Esophagus muscularis mucosa (tissue), 4 donors: ENCODE measurements around the gene ISG15. TPM values are rescaled to one million over a fixed set of nuclear protein-coding genes. Genes with fewer than 3 reads are reported as not detected.

ENCODE experiments used
- DNase-seq: peaks from one replicate; pipeline ENCODE4 v3.0.0-alpha.2; 2017; ENCODE audit errors: extremely low spot score
- H3K27ac ChIP-seq, 4 donors: fragments of 200-600 bp; sonication (generic); replicated peaks in 1 of 4; 1 replicate in 3 of 4; 2 replicates in 1 of 4; pipeline ENCODE4 v1.5.1; 2016 to 2019; ENCODE audit warnings: mild to moderate bottlenecking in 1 of 4
- H3K27me3 ChIP-seq, 4 donors: fragments of 200-600 bp; sonication (generic); one replicate each; pipeline versions ENCODE4 v1.5.1 to v1.6.0; 2016 to 2019
- H3K36me3 ChIP-seq, 4 donors: fragments of 200-600 bp; sonication (generic); one replicate each; pipeline ENCODE4 v1.5.1; 2016 to 2019
- H3K4me1 ChIP-seq, 4 donors: fragments of 200-600 bp; sonication (generic); one replicate each; pipeline ENCODE4 v1.5.1; 2016 to 2019
- H3K4me3 ChIP-seq, 4 donors: fragments of 200-600 bp; sonication (generic); 1 replicate in 2 of 4; 2 replicates in 2 of 4; pipeline ENCODE4 v1.5.1; 2016 to 2019; ENCODE audit warnings: mild to moderate bottlenecking in 4 of 4, moderate library complexity in 1 of 4
- H3K9me3 ChIP-seq, 4 donors: fragments of 200-600 bp; sonication (generic); 1 replicate in 3 of 4; 2 replicates in 1 of 4; pipeline ENCODE4 v1.5.1; 2016 to 2019
- EP300 ChIP-seq: sonication (generic); formaldehyde crosslinking; IDR thresholded peaks from one replicate; pipeline ENCODE4 v1.6.1; 2017; ENCODE audit warnings: antibody characterized with exemption
- POLR2A ChIP-seq: fragments of 450-650 bp; IDR thresholded peaks from one replicate; pipeline ENCODE4 v1.6.1; 2017; ENCODE audit warnings: antibody characterized with exemption, moderate library complexity, mild to moderate bottlenecking, low read depth
- POLR2AphosphoS5 ChIP-seq, 2 donors: sonication (generic); formaldehyde crosslinking; IDR thresholded peaks; one replicate each; pipeline ENCODE4 v1.6.1; 2017; ENCODE audit warnings: antibody characterized with exemption in 2 of 2
- WGBS: methylation state at CpG from one replicate; pipeline ENCODE4 v1.1.5; 2018; 5-methylcytosine and 5-hydroxymethylcytosine counted together
- intact Hi-C: fragments of 100-400 bp; cut with DNase I; formaldehyde crosslinking; loops from one replicate; pipeline ENCODE4 v1.15.1; 2023
- total RNA-seq, 4 donors: library from RNA; depleted of rRNA; stranded (reverse); fragments of >200 nt; gene quantifications; one replicate each; pipeline versions ENCODE4 v1.1.0 to v1.2.1, GENCODE V29; 2016
- TF ChIP-seq, protein P1 (sequence below), 3 experiments: fragments of 200-600 bp in 2 of 3; fragments of 450-650 bp in 1 of 3; sonication (generic) in 2 of 3; IDR thresholded peaks; one replicate each; pipeline ENCODE4 v1.5.1; 2017 to 2019; ENCODE audit warnings: antibody characterized with exemption in 3 of 3, mild to moderate bottlenecking in 2 of 3, moderate library complexity in 1 of 3

The ISG15 gene
- total RNA-seq, 4 donors from 2014 or later, result 39.4 to 74.9 (median 41.1) TPM

DNA sequence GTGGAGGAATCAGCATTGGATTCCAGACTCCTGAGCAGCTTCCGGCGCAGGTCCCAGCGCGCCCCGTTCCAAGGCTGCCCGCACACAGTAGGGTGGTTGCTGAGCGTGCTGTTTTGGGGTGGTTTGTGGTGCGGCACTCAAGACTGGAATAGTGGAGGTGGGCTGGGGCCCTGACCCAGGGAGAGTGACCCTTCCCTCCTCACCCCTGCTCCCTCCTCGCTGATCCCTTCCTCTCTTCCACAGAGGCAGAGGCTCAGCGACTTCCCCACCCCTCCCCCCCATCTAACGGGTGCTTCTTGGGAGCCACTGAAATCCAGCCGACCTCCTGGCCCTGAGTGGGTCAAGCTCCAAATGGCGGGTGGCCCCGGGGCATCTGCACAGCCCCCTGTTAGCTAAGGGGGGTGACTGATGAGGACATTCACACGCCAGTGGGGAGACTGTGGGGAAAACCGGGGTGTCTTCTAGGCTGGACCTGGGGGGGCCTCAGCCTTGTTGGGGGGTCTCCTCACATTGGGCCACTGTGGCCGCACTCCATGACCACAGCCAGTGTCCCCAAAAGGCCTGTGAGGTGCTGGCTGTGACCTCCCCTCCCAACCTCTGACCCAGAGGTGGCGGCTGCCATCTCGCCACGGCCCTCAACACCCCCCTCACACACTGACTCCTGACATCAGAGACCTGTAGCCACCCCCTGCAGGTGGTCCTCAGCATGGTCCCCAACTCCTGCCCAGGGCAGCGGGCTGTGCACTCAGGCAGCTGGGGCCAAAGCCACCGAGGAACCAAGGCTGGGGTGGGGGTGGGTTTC is 9.5 kb upstream of the ISG15 start:
- Histone ChIP-seq H3K36me3 (peaks cover 0 to 5% (median 0%) of the 10 kb centered on the region in 4 donors), H3K27ac (no peak overlapping the region), H3K4me3 (no peak overlapping the region), H3K27me3 (peaks cover 0 to 59% (median 0%) of the 10 kb centered on the region in 4 donors), H3K9me3 (no peaks in the 10 kb centered on the region), H3K4me1 (peaks cover 29 to 55% (median 49%) of the 10 kb centered on the region in 4 donors)
- 84% methylated on average over 6 of the region's 22 CpGs for WGBS
- no peak for DNase-seq
- intact Hi-C loops, result no loop called here
- TF ChIP-seq EP300 (no peak), POLR2AphosphoS5 (IDR thresholded peaks at IDR 0.05) (no peak), POLR2A (no peak)
- TF ChIP-seq, protein P1, sequence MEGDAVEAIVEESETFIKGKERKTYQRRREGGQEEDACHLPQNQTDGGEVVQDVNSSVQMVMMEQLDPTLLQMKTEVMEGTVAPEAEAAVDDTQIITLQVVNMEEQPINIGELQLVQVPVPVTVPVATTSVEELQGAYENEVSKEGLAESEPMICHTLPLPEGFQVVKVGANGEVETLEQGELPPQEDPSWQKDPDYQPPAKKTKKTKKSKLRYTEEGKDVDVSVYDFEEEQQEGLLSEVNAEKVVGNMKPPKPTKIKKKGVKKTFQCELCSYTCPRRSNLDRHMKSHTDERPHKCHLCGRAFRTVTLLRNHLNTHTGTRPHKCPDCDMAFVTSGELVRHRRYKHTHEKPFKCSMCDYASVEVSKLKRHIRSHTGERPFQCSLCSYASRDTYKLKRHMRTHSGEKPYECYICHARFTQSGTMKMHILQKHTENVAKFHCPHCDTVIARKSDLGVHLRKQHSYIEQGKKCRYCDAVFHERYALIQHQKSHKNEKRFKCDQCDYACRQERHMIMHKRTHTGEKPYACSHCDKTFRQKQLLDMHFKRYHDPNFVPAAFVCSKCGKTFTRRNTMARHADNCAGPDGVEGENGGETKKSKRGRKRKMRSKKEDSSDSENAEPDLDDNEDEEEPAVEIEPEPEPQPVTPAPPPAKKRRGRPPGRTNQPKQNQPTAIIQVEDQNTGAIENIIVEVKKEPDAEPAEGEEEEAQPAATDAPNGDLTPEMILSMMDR (IDR thresholded peaks at IDR 0.05), result no peak

DNA sequence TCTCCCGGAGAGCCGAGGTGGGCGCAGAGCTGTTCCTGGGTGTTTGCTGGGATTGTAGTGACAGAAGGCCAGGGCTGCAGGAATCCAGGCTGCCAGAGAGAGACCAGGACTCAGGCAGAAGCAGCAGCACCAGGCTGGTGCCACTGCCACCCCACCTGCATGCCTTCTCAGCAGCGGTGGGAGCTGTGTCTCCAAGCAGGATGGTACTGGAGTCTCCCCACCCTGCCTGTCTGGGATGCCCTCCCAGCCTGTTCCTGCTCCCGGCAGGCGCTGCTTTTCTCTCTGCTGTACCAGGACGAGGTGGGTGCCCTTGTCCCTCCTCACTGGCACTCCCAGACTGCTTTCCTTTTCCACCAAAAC is 8.9 kb upstream of the ISG15 start:
- H3K27me3 ChIP-seq, result peaks cover 0 to 53% (median 0%) of the 10 kb centered on the region in 4 donors
- intact Hi-C loops, result no loop called here
- TF ChIP-seq, protein P1 (IDR thresholded peaks at IDR 0.05), result no peak
- TF ChIP-seq EP300 (no peak), POLR2AphosphoS5 (IDR thresholded peaks at IDR 0.05) (no peak), POLR2A (no peak)

DNA sequence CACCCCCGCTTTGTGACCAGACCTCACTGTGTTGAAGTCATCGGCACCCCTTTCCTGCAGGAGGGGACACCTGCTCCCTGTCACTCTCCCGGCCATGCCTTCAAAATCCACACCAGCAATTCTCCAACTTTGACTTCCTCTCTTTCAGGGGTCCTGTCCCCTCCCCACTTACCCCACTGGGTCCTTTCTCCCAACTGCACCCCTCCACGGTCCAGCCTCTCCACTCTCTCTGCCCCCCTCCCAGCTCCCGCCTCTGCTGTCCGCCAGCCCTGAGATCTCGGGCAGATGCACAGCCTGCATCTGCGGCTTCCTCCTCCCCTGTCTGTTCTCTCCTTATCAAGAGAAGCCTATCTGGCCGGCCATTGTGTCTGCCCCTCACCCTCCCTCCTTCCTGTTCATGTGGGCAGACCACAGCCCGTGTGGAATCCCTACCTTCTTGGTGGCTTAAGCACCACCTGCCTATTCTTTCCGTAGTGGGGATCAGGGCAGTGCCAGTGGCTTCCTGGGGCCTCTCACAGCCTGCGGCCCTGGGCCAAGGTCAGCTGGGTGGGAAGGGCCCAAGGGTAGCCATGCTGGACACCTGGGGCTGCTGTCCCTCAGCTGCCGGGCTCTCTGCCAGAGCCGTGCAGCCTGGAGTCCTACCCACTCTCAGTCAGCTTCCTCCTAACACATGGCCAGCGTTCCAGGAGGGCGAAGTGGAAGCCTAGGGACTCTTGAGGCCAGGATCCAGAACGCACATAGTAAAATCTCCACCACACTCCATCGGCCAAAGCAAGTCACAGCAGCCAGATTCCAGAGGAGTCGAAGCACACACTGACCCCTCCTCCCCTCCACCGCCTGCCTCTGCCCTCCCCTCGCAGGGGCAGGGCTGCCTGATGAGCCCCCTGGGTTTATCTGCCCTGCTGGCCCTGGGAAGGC is 8.3 kb upstream of the ISG15 start:
- H3K9me3 ChIP-seq, result no peaks in the 10 kb centered on the region
- 23% methylated on average over 19 of the region's 21 CpGs for WGBS
- peaks cover 0 to 5% (median 0%) of the 10 kb centered on the region in 4 donors for H3K36me3 ChIP-seq
- peaks cover 0 to 47% (median 0%) of the 10 kb centered on the region in 4 donors for H3K27me3 ChIP-seq
- no peak overlapping the region for H3K4me3 ChIP-seq
- TF ChIP-seq POLR2AphosphoS5 (IDR thresholded peaks at IDR 0.05), result no peak
- no peak for TF ChIP-seq EP300
- TF ChIP-seq, protein P1 (IDR thresholded peaks at IDR 0.05), result no peak
- TF ChIP-seq POLR2A, result no peak
- intact Hi-C loops, result no loop called here
- H3K4me1 ChIP-seq, result peaks cover 29 to 43% (median 39%) of the 10 kb centered on the region in 4 donors
- H3K27ac ChIP-seq, result no peak overlapping the region
- no peak for DNase-seq

More for the DNA sequence above, 8.9 kb upstream of the ISG15 start:
- DNase-seq, result no peak
- Histone ChIP-seq H3K4me3 (no peak overlapping the region), H3K36me3 (peaks cover 0 to 5% (median 0%) of the 10 kb centered on the region in 4 donors), H3K27ac (no peak overlapping the region), H3K9me3 (no peaks in the 10 kb centered on the region), H3K4me1 (peaks cover 29 to 49% (median 43%) of the 10 kb centered on the region in 4 donors)
- WGBS, result 27% methylated on average over 4 of the region's 7 CpGs

DNA sequence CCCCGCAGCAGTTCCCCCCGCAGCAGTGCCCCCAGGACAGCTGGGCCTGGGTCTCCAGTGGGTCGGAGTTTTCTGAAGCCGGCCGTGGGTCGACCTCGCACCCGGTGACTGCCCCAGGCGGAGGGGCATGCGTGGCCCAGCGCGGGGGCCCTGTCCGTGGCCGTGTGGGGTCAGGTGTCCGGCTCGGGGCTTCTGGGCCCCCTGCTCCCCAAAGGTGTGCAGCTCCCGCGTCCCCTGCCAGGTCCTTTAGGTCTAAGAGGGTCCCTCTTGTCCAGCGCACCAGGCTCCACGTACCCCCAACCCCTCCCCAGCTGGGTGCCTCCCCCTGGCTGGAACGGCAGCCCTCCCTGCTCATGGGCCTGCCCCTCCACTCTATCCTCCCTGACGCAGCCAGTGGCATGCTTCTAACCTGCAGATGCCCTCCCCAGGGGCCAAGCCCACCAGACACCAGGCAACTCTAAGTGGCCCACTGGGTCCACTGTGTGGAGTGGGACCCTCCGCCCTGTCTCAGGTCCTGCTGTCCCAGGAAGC is 7.5 kb upstream of the ISG15 start:
- peaks cover 0 to 42% (median 0%) of the 10 kb centered on the region in 4 donors for H3K27me3 ChIP-seq
- no peak overlapping the region for H3K27ac ChIP-seq
- H3K9me3 ChIP-seq, result no peaks in the 10 kb centered on the region
- WGBS, result 100% methylated on average over 1 of the region's 23 CpGs
- intact Hi-C loops, result no loop called here
- peaks cover 0 to 5% (median 0%) of the 10 kb centered on the region in 4 donors for H3K36me3 ChIP-seq
- H3K4me3 ChIP-seq, result no peak overlapping the region
- peaks cover 24 to 36% (median 31%) of the 10 kb centered on the region in 4 donors for H3K4me1 ChIP-seq
- TF ChIP-seq EP300 (no peak), POLR2AphosphoS5 (IDR thresholded peaks at IDR 0.05) (no peak), POLR2A (no peak)
- TF ChIP-seq, protein P1 (IDR thresholded peaks at IDR 0.05), result no peak
- DNase-seq, result no peak
